ENCODE results near the gene PLK5. TPM values are rescaled to one million over a fixed set of nuclear protein-coding genes. Genes with fewer than 3 reads are reported as not detected.

The PLK5 gene
- total and polyA plus RNA-seq, 2 experiments from 2014 or later = 0.97 to 1.2 TPM

- H3K79me2 ChIP-seq (replicated peaks; ENCODE audit: insufficient read depth) = no peaks in the 10 kb centered on the region
- no peak overlapping the region for H3K4me3 Mint-ChIP-seq
- ATAC-seq = no peak
- H3K36me3 Mint-ChIP-seq (ENCODE audit: low read depth) = no peaks in the 10 kb centered on the region
- no peaks in the 10 kb centered on the region for H3K9me3 Mint-ChIP-seq
- H3K27ac Mint-ChIP-seq = no peak overlapping the region
- H3K4me2 ChIP-seq = no peak overlapping the region
- H4K20me1 ChIP-seq (replicated peaks; ENCODE audit: insufficient read depth) = no peaks in the 10 kb centered on the region
- H2AFZ ChIP-seq = no peak overlapping the region
- no peak for DNase-seq (ENCODE audit: low spot score)
- no peak overlapping the region for H3K4me3 ChIP-seq
- H3F3A ChIP-seq (replicated peaks; ENCODE audit: low read depth) = no peaks in the 10 kb centered on the region
- no peaks in the 10 kb centered on the region for H3K4me1 ChIP-seq (ENCODE audit: insufficient read depth)
- no peaks in the 10 kb centered on the region for H3K36me3 ChIP-seq (ENCODE audit: insufficient read depth)
- no peaks in the 10 kb centered on the region for H3K27me3 ChIP-seq (ENCODE audit: insufficient read depth)
- H3K27me3 Mint-ChIP-seq (ENCODE audit: insufficient read depth, low read depth, poor library complexity) = peaks cover 11% of the 10 kb centered on the region
- H3K4me1 Mint-ChIP-seq = no peaks in the 10 kb centered on the region
- no peak overlapping the region for H3K27ac ChIP-seq (ENCODE audit: low read depth)
- H3K9me2 ChIP-seq (ENCODE audit: insufficient read depth) = no peaks in the 10 kb centered on the region
- TF ChIP-seq NANOG (IDR thresholded peaks at IDR 0.05; ENCODE audit: borderline replicate concordance) (no peak), ZNF331 (CRISPR knock-in tag; IDR thresholded peaks at IDR 0.05; ENCODE audit: low read depth) (no peak), EZH2phosphoT487 (IDR thresholded peaks at IDR 0.05; ENCODE audit: unreplicated experiment) (no peak), STAT1 (IDR thresholded peaks at IDR 0.05; ENCODE audit: unreplicated experiment) (no peak), ZNF462 (CRISPR knock-in tag; IDR thresholded peaks at IDR 0.05) (no peak), JUNB (IDR thresholded peaks at IDR 0.05; ENCODE audit: unreplicated experiment) (no peak), EZH2 (IDR thresholded peaks at IDR 0.05; ENCODE audit: low read depth, unreplicated experiment) (no peak), CREB1 (CRISPR knock-in tag; IDR thresholded peaks at IDR 0.05; ENCODE audit: low read depth) (no peak), POLR2AphosphoS5 (IDR thresholded peaks at IDR 0.05; ENCODE audit: low read depth) (no peak), REST (IDR thresholded peaks at IDR 0.05; ENCODE audit: unreplicated experiment) (no peak), ZNF114 (CRISPR knock-in tag; IDR thresholded peaks at IDR 0.05) (no peak), CTCF (conservative IDR thresholded peaks at IDR 0.05; ENCODE audit: low read depth in 2 of 2) (no peak), ETS1 (IDR thresholded peaks at IDR 0.05) (no peak)
These were observed 7.7 kb downstream of the PLK5 start for GRCh38 chr19:1531587-1531986.

Measured in GM23338 (cell line).